ENCODE data around the gene PCID2. TPM values are rescaled to one million over a fixed set of nuclear protein-coding genes. Genes with fewer than 3 reads are reported as not detected.

Gene PCID2
- total and polyA plus RNA-seq, 8 donors = 25.9 to 81.7 (median 40.9) TPM

- H3K9me3 ChIP-seq = no peaks in the 10 kb centered on the region
- no peaks in the 10 kb centered on the region for H3K4me1 ChIP-seq
- no peak for DNase-seq
- WGBS, 5 donors = 82 to 94% (median 85%) methylated on average over 19 to 28 of the region's 28 CpGs
- no peaks in the 10 kb centered on the region for H3K27me3 ChIP-seq
- H3K36me3 ChIP-seq = peaks cover 65 to 100% (median 98%) of the 10 kb centered on the region in 4 donors
- TF ChIP-seq EP300 (IDR thresholded peaks at IDR 0.05) = no peak
- TF ChIP-seq CTCF (IDR thresholded peaks at IDR 0.05) = no peak
- no peak for TF ChIP-seq POLR2AphosphoS5 (IDR thresholded peaks at IDR 0.05)
- TF ChIP-seq POLR2A (IDR thresholded peaks at IDR 0.05) = no peak
- no peak overlapping the region for H3K4me3 ChIP-seq
- H3K27ac ChIP-seq = no peak overlapping the region
- intact Hi-C loops (cut with DNase I; ENCODE audit: low total_unique reads) = no loop called here
Observed at GRCh38 chr13:113179374-113180230, 28.9 kb downstream of the PCID2 start.

DNA sequence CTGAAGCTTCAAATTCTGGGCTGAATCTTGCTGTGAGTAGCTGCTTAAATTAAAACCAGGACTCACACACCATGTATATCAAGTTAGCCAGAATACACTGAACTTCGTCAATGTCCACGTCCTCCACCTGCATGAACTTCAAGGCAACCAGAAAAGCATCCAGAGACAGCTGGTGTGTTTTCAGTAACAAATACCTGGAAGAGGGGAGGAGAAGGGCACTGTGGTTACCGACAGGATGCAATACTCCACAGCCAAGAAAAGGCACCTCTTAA, 29.6 kb downstream of the PCID2 start:
- Histone ChIP-seq H3K36me3 (peaks cover 65 to 99% (median 97%) of the 10 kb centered on the region in 4 donors), H3K9me3 (no peaks in the 10 kb centered on the region), H3K4me3 (no peak overlapping the region), H3K27ac (peak overlapping the region in 1 of 5 donors; percentile 7), H3K4me1 (no peaks in the 10 kb centered on the region), H3K27me3 (no peaks in the 10 kb centered on the region)
- TF ChIP-seq POLR2AphosphoS5 (IDR thresholded peaks at IDR 0.05) (no peak), POLR2A (IDR thresholded peaks at IDR 0.05) (no peak), EP300 (IDR thresholded peaks at IDR 0.05) (no peak), CTCF (IDR thresholded peaks at IDR 0.05) (no peak)
- DNase-seq = no peak
- 74 to 96% (median 88%) methylated on average over 3 of the region's 3 CpGs for WGBS, 5 donors
- intact Hi-C loops (cut with DNase I; ENCODE audit: low total_unique reads) = no loop called here

DNA sequence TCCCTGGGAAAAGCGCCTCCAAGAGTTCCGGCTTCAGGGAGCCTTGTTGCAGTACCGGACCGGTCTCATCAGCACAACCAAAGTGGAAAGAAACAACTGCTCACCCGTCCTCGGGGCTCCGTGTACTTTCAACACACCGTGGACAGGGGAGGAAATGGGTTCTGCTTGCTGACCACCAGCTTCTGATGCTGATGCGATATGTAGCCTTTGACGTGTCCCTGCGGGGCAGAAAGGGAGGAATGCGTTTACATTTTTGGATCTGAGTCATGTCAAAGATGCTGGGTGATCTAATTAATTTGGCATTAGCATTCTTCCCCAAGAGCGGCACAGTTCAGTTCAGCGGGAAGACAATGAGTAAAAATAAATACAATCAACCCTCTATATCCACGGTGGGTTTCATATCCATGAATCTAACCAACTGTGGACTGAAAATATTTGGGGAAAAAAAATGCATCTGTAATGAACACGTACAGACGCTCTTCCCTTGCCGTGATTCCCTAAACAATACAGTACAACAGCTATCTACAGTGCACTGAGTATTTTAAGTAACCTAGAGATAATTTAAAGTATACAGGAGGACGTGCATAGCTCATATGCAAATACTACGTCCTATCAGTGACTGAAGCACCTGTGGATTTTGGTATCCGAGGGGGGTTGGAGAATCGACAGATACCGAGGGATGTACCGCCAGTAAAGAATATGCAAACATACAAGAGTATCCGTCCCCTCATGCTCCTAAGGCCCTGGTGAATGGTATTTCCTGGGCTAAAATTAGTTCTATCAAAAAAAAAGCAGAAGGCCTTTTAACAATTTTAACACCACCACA, 30.2 kb downstream of the PCID2 start:
- peak overlapping the region in 1 of 5 donors; percentile 7 for H3K27ac ChIP-seq
- WGBS, 5 donors = 78 to 86% (median 84%) methylated on average over 25 of the region's 25 CpGs
- intact Hi-C loops (cut with DNase I; ENCODE audit: low total_unique reads) = no loop called here
- H3K4me1 ChIP-seq = no peaks in the 10 kb centered on the region
- no peak overlapping the region for H3K4me3 ChIP-seq
- no peaks in the 10 kb centered on the region for H3K9me3 ChIP-seq
- no peak for TF ChIP-seq POLR2AphosphoS5 (IDR thresholded peaks at IDR 0.05)
- no peak for TF ChIP-seq EP300 (IDR thresholded peaks at IDR 0.05)
- TF ChIP-seq POLR2A (IDR thresholded peaks at IDR 0.05) = no peak
- no peak for TF ChIP-seq CTCF (IDR thresholded peaks at IDR 0.05)
- H3K36me3 ChIP-seq = peaks cover 65 to 98% (median 93%) of the 10 kb centered on the region in 4 donors
- DNase-seq = no peak
- no peaks in the 10 kb centered on the region for H3K27me3 ChIP-seq

- intact Hi-C loops (cut with DNase I; ENCODE audit: low total_unique reads) = no loop called here
- H3K36me3 ChIP-seq = peaks cover 65 to 98% (median 89%) of the 10 kb centered on the region in 4 donors
- no peaks in the 10 kb centered on the region for H3K27me3 ChIP-seq
- WGBS, 5 donors = 95 to 99% (median 97%) methylated on average over 14 of the region's 14 CpGs
- H3K4me3 ChIP-seq = no peak overlapping the region
- H3K27ac ChIP-seq = no peak overlapping the region
- no peak for TF ChIP-seq POLR2A (IDR thresholded peaks at IDR 0.05)
- no peak for TF ChIP-seq EP300 (IDR thresholded peaks at IDR 0.05)
- no peak for TF ChIP-seq CTCF (IDR thresholded peaks at IDR 0.05)
- TF ChIP-seq POLR2AphosphoS5 (IDR thresholded peaks at IDR 0.05) = no peak
- H3K9me3 ChIP-seq = no peaks in the 10 kb centered on the region
- DNase-seq = no peak
- H3K4me1 ChIP-seq = peaks cover 5 to 12% (median 9%) of the 10 kb centered on the region in 4 donors
Observed at GRCh38 chr13:113176822-113177221, 31.6 kb downstream of the PCID2 start.

Data from stomach (tissue), 9 donors.